LNCaP clone FGC (cell line): Measurements from ENCODE around the gene MAPRE2.

ENCODE experiments used
- DNase-seq: peaks from one replicate; pipeline ENCODE4 v3.0.0-alpha.2; 2011; ENCODE audit warnings: low read depth
- H3K4me3 ChIP-seq: 2 replicates; pipeline ENCODE4 v1.5.1; 2011; ENCODE audit warnings: mild to moderate bottlenecking, low read depth, low read length, control low read depth
- TF ChIP-seq, protein P1 (sequence below): IDR thresholded peaks from 2 replicates; pipeline ENCODE4 v1.5.1; 2012; ENCODE audit warnings: mild to moderate bottlenecking; ENCODE audit not compliant: control insufficient read depth, insufficient read depth; ENCODE audit errors: extremely low read depth

Gene MAPRE2

DNA sequence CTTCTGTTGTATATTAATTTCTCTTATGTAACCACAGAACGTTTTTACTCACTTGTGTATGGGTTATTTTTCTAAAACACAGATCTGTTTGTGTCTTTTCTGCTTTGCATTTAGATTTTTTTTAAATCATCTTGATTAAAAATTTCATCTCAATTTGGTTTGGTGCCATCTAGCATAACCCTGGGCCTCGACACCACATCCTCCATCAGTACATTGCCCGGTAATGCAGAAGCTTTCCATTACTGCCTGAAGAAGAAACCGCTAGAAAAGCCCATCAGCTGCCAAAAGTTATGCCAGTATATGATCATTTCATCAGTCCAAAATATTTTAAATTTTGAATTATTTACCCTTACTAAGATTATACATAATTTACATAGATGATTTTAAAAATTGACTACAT, 26.2 kb downstream of the MAPRE2 start:
- no peak for DNase-seq
- no peak overlapping the region for H3K4me3 ChIP-seq
- TF ChIP-seq, protein P1, sequence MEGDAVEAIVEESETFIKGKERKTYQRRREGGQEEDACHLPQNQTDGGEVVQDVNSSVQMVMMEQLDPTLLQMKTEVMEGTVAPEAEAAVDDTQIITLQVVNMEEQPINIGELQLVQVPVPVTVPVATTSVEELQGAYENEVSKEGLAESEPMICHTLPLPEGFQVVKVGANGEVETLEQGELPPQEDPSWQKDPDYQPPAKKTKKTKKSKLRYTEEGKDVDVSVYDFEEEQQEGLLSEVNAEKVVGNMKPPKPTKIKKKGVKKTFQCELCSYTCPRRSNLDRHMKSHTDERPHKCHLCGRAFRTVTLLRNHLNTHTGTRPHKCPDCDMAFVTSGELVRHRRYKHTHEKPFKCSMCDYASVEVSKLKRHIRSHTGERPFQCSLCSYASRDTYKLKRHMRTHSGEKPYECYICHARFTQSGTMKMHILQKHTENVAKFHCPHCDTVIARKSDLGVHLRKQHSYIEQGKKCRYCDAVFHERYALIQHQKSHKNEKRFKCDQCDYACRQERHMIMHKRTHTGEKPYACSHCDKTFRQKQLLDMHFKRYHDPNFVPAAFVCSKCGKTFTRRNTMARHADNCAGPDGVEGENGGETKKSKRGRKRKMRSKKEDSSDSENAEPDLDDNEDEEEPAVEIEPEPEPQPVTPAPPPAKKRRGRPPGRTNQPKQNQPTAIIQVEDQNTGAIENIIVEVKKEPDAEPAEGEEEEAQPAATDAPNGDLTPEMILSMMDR: no peak

DNA sequence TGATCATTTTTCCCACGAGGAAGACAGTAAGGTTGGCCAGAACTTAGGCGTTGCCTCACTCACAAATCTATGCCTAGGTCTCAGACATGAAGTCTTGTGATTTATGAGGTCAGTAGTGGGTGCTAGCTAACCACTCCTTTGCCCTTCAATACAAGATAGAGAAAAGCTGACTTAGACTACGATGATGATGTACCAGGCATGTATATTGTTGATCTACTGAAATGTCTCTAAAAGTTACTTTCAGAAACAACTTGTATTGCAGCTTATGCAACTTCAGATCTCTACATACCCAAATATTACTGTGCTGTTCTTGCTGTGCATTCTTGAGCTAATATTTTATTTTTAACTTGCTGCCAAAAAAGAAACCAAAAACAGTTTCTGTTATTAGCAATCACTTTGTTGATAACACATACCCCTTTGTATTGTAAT, 30.6 kb downstream of the MAPRE2 start:
- no peak overlapping the region for H3K4me3 ChIP-seq
- TF ChIP-seq, protein P1: no peak
- DNase-seq: no peak

DNA sequence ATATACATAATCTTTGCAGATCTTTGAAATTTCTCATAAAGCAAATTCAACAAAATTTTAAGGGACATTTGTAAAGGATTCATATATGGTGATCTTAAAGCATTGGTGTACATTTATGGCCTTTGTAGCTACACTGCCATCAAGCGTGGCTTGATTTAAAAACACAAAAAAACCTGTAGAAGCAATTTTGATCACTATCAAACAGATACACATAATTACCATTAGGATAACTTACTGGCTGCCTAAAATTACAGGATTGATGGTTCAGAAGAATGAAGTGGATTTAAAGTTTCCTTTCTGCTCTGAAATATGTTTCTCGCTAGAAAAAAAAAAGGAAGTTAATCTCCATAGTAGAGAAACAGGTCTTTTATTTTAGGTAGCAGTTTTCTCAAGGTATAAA, 31.4 kb downstream of the MAPRE2 start:
- DNase-seq: no peak
- TF ChIP-seq, protein P1: no peak
- no peak overlapping the region for H3K4me3 ChIP-seq

DNA sequence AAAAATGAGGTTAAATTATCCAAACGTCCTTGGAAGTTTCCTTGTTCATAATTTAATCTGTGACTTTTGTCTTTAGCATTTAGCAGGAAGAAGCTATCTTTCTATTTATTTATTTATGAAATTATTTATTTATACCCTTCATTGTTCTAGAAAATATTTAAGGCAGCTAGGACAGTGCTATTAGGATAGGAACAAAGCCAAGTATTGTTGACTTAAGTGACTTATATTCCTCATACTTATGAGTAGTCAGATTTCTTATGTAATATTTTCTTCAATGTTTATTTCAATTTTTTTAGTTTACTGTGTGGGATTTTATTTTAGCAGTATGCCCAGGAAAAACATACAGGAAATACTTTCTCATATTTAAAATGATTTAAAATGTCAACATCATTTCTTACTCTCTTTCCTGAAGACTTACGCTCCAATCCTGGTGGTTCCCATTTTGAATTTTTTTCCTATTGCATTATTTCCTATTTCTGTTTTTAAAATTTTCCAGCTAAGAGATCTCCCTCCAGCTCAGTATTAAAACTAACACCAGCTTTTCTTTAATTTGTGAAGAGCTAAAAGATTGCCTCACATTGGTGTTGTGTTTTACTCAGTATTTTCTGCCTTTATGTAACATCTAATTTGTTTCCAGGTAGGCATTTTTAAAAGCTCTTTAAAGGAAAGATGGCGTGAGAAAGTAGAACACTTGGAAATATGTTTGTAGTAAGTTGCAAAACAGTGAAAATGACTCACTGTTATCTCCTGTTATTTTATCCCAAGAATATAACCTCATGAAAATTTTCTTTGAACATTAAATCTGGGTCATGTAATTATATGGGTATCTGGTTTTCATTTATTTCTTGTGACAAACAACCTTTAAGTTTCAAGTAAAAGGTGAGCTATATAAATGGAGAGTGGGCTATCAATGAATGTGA, 32.2 kb downstream of the MAPRE2 start:
- TF ChIP-seq, protein P1: no peak
- peak; percentile 40 for DNase-seq
- no peak overlapping the region for H3K4me3 ChIP-seq

DNA sequence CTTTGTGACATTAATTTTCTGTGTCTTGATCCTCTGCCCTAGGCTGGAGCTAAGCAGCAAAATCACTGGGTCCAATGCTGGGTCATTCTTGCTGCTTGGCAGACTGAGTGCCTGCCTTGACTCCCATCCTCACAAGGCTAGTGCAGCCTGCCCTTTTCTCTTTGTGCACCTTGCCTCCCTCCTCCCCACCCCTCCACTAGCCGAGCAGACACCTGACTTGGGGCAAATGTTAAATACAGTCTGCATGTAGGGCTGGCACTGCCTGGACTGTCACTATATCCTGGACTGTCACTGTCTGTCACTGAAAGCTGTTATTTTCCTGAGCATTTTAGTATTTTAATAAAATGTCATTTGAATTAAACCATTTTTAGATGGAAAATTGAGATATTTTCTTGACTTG, 33.4 kb downstream of the MAPRE2 start:
- no peak for DNase-seq
- no peak overlapping the region for H3K4me3 ChIP-seq
- TF ChIP-seq, protein P1: no peak

DNA sequence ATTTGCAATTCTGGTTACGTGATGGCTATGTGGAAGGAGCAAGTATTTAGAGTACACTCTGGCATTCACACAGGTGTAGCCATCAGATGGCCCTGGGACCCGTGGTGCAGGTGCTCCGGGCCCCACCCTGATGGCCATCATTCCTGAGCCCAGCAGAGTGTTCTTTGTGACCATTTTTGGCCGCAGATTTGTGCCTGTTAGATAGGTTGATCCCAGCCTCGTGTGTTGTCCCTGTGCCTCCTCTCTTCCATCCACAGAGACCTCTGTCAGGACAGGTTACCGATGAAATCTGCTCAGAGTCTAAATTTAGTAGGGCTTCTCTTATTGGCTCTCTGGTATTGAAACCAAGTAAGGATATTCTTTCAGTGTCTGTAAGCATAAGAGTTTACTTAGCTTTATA, 33.9 kb downstream of the MAPRE2 start:
- H3K4me3 ChIP-seq: no peak overlapping the region
- no peak for DNase-seq
- TF ChIP-seq, protein P1: no peak
